Measurements from ENCODE around the gene CSTPP1.

- TF ChIP-seq CTCF (IDR thresholded peaks at IDR 0.05) (no peak), POLR2A (IDR thresholded peaks at IDR 0.05) (no peak)
Measured at GRCh38 chr11:46944356-46945075, 8.0 kb downstream of the CSTPP1 start.

Measured in lower leg skin (tissue), 3 donors.